DND-41 (cell line): ENCODE data around the gene RFTN1.

Experiments used
- ATAC-seq: fragments of 200-7000 bp; cut with Tn5 transposase; 3 replicates; pipeline ENCODE4 v1.9.1; 2021; ENCODE audit warnings: low read depth; ENCODE audit not compliant: insufficient read depth
- DNase-seq: peaks from one replicate; pipeline ENCODE4 v3.0.0-alpha.2; 2020
- H2AFZ ChIP-seq: 2 replicates; pipeline ENCODE4 v1.6.0; 2012; ENCODE audit warnings: low read depth, low read length
- H3K27ac ChIP-seq: 2 replicates; pipeline ENCODE4 v1.5.1; 2012; ENCODE audit warnings: low read length, inconsistent platforms
- H3K27me3 ChIP-seq: fragments of 200-600 bp; sonication (generic); 2 replicates; pipeline ENCODE4 v1.6.0; 2012; ENCODE audit warnings: low read length, mild to moderate bottlenecking, inconsistent platforms; ENCODE audit not compliant: insufficient read depth, poor library complexity
- H3K36me3 ChIP-seq: 2 replicates; pipeline ENCODE4 v1.5.1; 2012; ENCODE audit warnings: low read length, inconsistent platforms; ENCODE audit not compliant: insufficient read depth
- H3K4me1 ChIP-seq: 2 replicates; pipeline ENCODE4 v1.5.1; 2012; ENCODE audit warnings: mild to moderate bottlenecking, low read length; ENCODE audit not compliant: insufficient read depth
- H3K4me2 ChIP-seq: 2 replicates; pipeline ENCODE4 v1.6.0; 2012; ENCODE audit warnings: mild to moderate bottlenecking, moderate library complexity, low read length, inconsistent platforms; ENCODE audit not compliant: insufficient read depth
- H3K4me3 ChIP-seq, 2 experiments: fragments of 200-600 bp in 1 of 2; shearing (Covaris generic) in 1 of 2; 2 replicates each; pipeline ENCODE4 v1.5.1; 2012 to 2016; ENCODE audit warnings: inconsistent platforms in 2 of 2, low read length in 2 of 2, mild to moderate bottlenecking in 2 of 2, low read depth in 1 of 2, moderate library complexity in 1 of 2
- H3K79me2 ChIP-seq: 2 replicates; pipeline ENCODE4 v1.6.0; 2012; ENCODE audit warnings: low read length, inconsistent platforms; ENCODE audit not compliant: insufficient read depth
- H3K9ac ChIP-seq: 2 replicates; pipeline ENCODE4 v1.6.0; 2012; ENCODE audit warnings: low read depth, mild to moderate bottlenecking, inconsistent platforms, low read length, moderate library complexity
- H3K9me3 ChIP-seq: 2 replicates; pipeline ENCODE4 v1.5.1; 2012; ENCODE audit warnings: low read length, moderate library complexity, mild to moderate bottlenecking, inconsistent platforms; ENCODE audit not compliant: insufficient read depth, severe bottlenecking
- H4K20me1 ChIP-seq: 2 replicates; pipeline ENCODE4 v1.6.0; 2012; ENCODE audit warnings: low read length; ENCODE audit not compliant: insufficient read depth
- EZH2 ChIP-seq: IDR thresholded peaks from 3 replicates; pipeline ENCODE4 v1.6.1; 2012; ENCODE audit warnings: borderline replicate concordance, low read depth, mild to moderate bottlenecking, moderate library complexity, low read length, inconsistent platforms; ENCODE audit not compliant: severe bottlenecking
- TF ChIP-seq, protein P1 (sequence below): IDR thresholded peaks from 2 replicates; pipeline ENCODE4 v1.5.1; 2012; ENCODE audit warnings: borderline replicate concordance, low read length, moderate library complexity, mild to moderate bottlenecking; ENCODE audit not compliant: poor library complexity, severe bottlenecking; ENCODE audit errors: extremely low read depth

Gene RFTN1

DNA sequence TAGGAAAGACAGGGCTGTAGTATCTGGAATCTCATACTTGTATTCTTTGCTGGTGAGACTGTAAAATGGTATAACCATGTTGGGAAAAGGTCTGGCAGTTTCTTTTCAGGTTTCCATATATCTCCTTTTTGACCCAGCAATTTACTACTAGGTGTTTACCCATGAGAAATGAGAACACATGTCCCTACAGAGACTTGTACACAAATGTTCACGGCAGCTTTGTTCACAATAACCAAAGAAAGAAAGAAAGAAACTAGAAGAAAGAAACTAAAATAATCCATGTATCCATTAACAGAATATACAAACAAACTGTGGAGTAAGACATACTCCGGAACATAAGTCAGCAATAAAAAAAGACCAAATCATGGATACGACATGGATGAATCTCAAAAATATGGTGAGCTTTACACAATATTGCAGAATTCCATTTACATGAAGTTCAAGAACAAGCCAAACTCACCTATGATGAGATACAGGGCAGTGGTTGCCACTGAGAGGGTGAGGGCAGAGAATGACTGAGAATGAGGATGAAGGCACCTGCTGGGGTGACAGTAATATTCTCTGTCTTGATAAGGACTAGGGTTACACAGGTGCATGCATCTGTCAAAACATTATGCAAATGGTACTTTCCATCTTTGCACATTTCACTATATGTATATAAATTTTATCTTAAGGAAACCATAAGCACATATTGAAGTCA lies 2.7 kb downstream of the RFTN1 start:
- H3K79me2 ChIP-seq, result peaks cover 75% of the 10 kb centered on the region

DNA sequence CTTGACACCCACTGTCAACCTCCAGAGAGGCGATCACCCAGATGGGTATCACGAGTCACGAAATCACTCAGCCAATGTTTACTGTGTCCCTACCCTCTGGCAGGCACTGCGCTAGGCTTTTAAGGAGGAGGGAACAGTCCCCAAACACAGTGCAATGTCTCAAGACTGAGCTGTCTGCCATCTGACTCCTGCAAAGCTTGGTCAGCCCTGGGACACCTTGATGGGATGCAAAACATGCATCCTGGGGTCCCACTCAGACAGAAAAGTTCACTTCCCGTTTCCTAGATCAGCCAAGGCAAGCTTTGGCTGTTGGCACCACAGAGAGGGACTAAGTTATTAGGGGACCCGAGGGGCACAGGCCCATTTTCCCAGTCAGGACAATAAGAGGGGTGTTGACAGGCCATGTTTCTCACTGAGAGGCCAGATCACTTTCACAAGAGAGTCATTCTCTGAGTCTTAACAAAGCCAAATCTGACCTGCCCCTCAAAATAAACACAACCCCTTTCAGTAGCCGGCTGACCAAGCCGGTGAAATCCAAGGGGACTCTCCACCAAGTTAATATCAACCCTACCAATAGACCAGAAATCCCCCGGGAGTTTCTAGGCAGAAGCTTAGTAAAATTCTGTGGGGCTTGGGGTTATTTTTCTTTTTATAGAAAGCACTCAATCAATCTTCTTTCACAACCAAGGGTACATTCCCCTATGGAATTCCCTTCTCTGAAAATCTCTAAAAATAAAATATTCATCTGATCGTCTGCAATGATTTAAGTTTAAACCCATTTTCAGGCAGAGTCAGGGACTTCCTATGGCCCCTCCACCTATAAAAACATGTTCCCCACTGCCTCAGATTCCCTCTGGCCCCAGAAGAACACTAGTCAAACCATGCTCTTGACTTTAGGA lies 3.5 kb downstream of the RFTN1 start:
- Histone ChIP-seq H3K4me3 (no peak overlapping the region), H3K4me2 (peak overlapping the region; percentile 95), H2AFZ (no peak overlapping the region), H3K9me3 (no peaks in the 10 kb centered on the region), H3K9ac (no peak overlapping the region), H3K27ac (peak overlapping the region; percentile 91; the same call in 1 of the 2 replicates), H3K4me1 (peaks cover 58% of the 10 kb centered on the region), H4K20me1 (peaks cover 43% of the 10 kb centered on the region), H3K27me3 (no peaks in the 10 kb centered on the region), H3K36me3 (peaks cover 26% of the 10 kb centered on the region), H3K79me2 (peaks cover 83% of the 10 kb centered on the region)
- no peak for TF ChIP-seq EZH2
- TF ChIP-seq, protein P1, sequence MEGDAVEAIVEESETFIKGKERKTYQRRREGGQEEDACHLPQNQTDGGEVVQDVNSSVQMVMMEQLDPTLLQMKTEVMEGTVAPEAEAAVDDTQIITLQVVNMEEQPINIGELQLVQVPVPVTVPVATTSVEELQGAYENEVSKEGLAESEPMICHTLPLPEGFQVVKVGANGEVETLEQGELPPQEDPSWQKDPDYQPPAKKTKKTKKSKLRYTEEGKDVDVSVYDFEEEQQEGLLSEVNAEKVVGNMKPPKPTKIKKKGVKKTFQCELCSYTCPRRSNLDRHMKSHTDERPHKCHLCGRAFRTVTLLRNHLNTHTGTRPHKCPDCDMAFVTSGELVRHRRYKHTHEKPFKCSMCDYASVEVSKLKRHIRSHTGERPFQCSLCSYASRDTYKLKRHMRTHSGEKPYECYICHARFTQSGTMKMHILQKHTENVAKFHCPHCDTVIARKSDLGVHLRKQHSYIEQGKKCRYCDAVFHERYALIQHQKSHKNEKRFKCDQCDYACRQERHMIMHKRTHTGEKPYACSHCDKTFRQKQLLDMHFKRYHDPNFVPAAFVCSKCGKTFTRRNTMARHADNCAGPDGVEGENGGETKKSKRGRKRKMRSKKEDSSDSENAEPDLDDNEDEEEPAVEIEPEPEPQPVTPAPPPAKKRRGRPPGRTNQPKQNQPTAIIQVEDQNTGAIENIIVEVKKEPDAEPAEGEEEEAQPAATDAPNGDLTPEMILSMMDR, result no peak
- ATAC-seq (no peak), DNase-seq (no peak)

More for the DNA sequence above, 2.7 kb downstream of the RFTN1 start:
- no peak overlapping the region for H2AFZ ChIP-seq
- peak overlapping the region; percentile 95 for H3K4me2 ChIP-seq
- no peak for TF ChIP-seq EZH2
- TF ChIP-seq, protein P1, result no peak
- peaks cover 58% of the 10 kb centered on the region for H3K4me1 ChIP-seq
- H3K4me3 ChIP-seq, result peak overlapping the region in 1 of 2 experiments; percentile 87; a peak in 2 of 4 replicates
- no peak for ATAC-seq
- H3K9ac ChIP-seq, result peak overlapping the region; percentile 81; the same call in 1 of the 2 replicates
- H3K36me3 ChIP-seq, result peaks cover 20% of the 10 kb centered on the region
- no peaks in the 10 kb centered on the region for H3K9me3 ChIP-seq
- peaks cover 40% of the 10 kb centered on the region for H4K20me1 ChIP-seq
- DNase-seq, result no peak
- no peaks in the 10 kb centered on the region for H3K27me3 ChIP-seq
- peak overlapping the region; percentile 91; the same call in 1 of the 2 replicates for H3K27ac ChIP-seq

DNA sequence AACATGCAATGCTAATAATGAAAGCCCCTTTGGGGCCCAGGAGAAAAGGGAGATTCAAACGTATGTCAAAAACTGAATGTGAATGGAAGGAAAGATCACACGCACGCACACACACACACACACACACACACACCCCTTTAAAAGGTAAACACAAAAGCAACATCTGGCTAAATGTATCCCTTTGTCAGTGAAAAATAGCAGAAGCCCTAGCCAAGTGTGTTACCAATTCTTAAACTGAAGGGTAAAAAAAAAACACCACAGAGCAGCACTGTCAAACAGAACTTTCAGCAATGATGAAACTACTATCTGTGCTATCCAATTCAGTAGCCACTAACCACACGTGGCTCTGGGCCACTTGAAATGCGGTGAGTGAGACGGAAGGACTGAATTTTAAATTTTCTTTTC lies 4.9 kb downstream of the RFTN1 start:
- H2AFZ ChIP-seq, result no peak overlapping the region
- TF ChIP-seq, protein P1, result no peak
- no peak for TF ChIP-seq EZH2
- H3K79me2 ChIP-seq, result peaks cover 97% of the 10 kb centered on the region
- peaks cover 28% of the 10 kb centered on the region for H3K36me3 ChIP-seq
- H3K27ac ChIP-seq, result no peak overlapping the region
- ATAC-seq (no peak), DNase-seq (no peak)
- H3K4me2 ChIP-seq, result peak overlapping the region; percentile 1; the same call in 1 of the 2 replicates
- no peaks in the 10 kb centered on the region for H3K9me3 ChIP-seq
- no peak overlapping the region for H3K4me3 ChIP-seq
- peaks cover 46% of the 10 kb centered on the region for H4K20me1 ChIP-seq
- H3K9ac ChIP-seq, result no peak overlapping the region
- no peaks in the 10 kb centered on the region for H3K27me3 ChIP-seq
- H3K4me1 ChIP-seq, result peaks cover 44% of the 10 kb centered on the region
